ENCODE results near the gene KRTAP2-1. TPM values are rescaled to one million over a fixed set of nuclear protein-coding genes. Genes with fewer than 3 reads are reported as not detected.
"Not testable (repeated sequence)": the region's sequence is repeated elsewhere in the genome, so short reads cannot be mapped to it uniquely, and the experiment has no call there.

Gene KRTAP2-1
- total RNA-seq, 1 donor from 2014 or later: not detected

GRCh38 chr17:41001795-41002194, 45.3 kb downstream of the KRTAP2-1 start:
- H3K4me3 Mint-ChIP-seq (ENCODE audit: unreplicated experiment): no peak overlapping the region
- no peak overlapping the region for H3K27ac Mint-ChIP-seq (ENCODE audit: unreplicated experiment)
- no peak for DNase-seq
- H3K36me3 Mint-ChIP-seq (ENCODE audit: unreplicated experiment): no peaks in the 10 kb centered on the region
- peaks cover 11% of the 10 kb centered on the region for H3K4me1 Mint-ChIP-seq (ENCODE audit: low read depth, unreplicated experiment)
- H3K27me3 Mint-ChIP-seq (ENCODE audit: unreplicated experiment): peaks cover 5% of the 10 kb centered on the region
- peaks cover 6% of the 10 kb centered on the region for H3K9me3 Mint-ChIP-seq (ENCODE audit: unreplicated experiment)
- TF ChIP-seq, protein P1, sequence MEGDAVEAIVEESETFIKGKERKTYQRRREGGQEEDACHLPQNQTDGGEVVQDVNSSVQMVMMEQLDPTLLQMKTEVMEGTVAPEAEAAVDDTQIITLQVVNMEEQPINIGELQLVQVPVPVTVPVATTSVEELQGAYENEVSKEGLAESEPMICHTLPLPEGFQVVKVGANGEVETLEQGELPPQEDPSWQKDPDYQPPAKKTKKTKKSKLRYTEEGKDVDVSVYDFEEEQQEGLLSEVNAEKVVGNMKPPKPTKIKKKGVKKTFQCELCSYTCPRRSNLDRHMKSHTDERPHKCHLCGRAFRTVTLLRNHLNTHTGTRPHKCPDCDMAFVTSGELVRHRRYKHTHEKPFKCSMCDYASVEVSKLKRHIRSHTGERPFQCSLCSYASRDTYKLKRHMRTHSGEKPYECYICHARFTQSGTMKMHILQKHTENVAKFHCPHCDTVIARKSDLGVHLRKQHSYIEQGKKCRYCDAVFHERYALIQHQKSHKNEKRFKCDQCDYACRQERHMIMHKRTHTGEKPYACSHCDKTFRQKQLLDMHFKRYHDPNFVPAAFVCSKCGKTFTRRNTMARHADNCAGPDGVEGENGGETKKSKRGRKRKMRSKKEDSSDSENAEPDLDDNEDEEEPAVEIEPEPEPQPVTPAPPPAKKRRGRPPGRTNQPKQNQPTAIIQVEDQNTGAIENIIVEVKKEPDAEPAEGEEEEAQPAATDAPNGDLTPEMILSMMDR (IDR thresholded peaks at IDR 0.05; ENCODE audit: partially characterized antibody, unreplicated experiment): no peak

DNA sequence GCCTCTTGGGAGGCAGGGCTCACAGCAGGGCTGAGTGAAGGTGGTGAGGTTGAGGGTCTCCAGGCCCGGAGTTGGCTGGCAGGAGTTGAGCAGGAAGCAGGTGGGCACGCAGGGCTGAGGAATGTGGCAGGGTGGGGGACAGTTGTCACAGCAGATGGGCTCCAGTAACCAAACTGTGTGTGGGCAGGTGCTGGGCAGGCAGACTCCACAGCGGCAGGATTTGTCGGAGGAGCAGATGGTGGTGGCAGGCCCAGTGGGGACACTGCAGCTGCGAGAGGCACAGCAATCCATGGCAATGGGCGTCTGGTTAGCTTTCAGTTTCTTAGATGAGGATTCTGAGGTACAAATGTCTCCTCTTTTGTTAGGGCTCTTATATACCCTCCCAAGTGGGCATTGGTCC, 47.6 kb downstream of the KRTAP2-1 start, which contains the start of gene KRTAP3-2:
TSS of gene KRTAP3-2 (minus strand) at position 344 of the 400 bp plus-strand sequence. CDS start at position 291, 53 bp downstream.
- H3K36me3 Mint-ChIP-seq (ENCODE audit: unreplicated experiment); H3K9me3 Mint-ChIP-seq (ENCODE audit: unreplicated experiment); H3K27me3 Mint-ChIP-seq (ENCODE audit: unreplicated experiment): not testable (repeated sequence)
- Mint-ChIP-seq H3K4me1 (ENCODE audit: low read depth, unreplicated experiment) (peaks cover 16% of the 10 kb centered on the region), H3K4me3 (ENCODE audit: unreplicated experiment) (peak within 1 kb of the TSS; percentile 62), H3K27ac (ENCODE audit: unreplicated experiment) (peak within 1 kb of the TSS; percentile 86)
- DNase-seq: peak; percentile 43

DNA sequence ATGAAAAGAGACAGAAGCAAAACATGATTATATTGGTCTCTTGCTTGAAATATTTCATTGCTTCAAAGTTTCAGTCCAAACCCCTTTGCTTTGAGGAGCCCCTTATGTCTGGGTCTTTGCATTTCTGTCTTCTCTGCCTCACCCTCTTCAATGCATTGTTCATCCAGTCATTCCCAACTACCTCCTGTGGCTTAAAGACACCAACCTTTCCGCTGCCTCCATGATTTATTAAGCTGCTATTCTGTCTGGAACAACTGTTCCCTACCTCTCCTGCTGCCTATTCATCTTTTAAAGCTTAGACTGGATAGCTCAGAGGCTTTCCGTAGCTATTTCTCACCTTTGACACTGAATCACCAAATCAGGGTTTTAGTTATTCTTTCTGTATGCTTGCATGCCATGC, 49.8 kb downstream of the KRTAP2-1 start:
- TF ChIP-seq, protein P1 (IDR thresholded peaks at IDR 0.05; ENCODE audit: partially characterized antibody, unreplicated experiment): no peak
- Mint-ChIP-seq H3K27ac (ENCODE audit: unreplicated experiment) (no peak overlapping the region), H3K27me3 (ENCODE audit: unreplicated experiment) (peaks cover 11% of the 10 kb centered on the region), H3K4me1 (ENCODE audit: low read depth, unreplicated experiment) (peaks cover 29% of the 10 kb centered on the region), H3K9me3 (ENCODE audit: unreplicated experiment) (peaks cover 14% of the 10 kb centered on the region), H3K4me3 (ENCODE audit: unreplicated experiment) (no peak overlapping the region), H3K36me3 (ENCODE audit: unreplicated experiment) (no peaks in the 10 kb centered on the region)
- no peak for DNase-seq

- peaks cover 29% of the 10 kb centered on the region for H3K4me1 Mint-ChIP-seq (ENCODE audit: low read depth, unreplicated experiment)
- peaks cover 14% of the 10 kb centered on the region for H3K9me3 Mint-ChIP-seq (ENCODE audit: unreplicated experiment)
- TF ChIP-seq, protein P1 (IDR thresholded peaks at IDR 0.05; ENCODE audit: partially characterized antibody, unreplicated experiment): no peak
- H3K27ac Mint-ChIP-seq (ENCODE audit: unreplicated experiment): no peak overlapping the region
- DNase-seq: no peak
- H3K36me3 Mint-ChIP-seq (ENCODE audit: unreplicated experiment): no peaks in the 10 kb centered on the region
- H3K27me3 Mint-ChIP-seq (ENCODE audit: unreplicated experiment): peaks cover 11% of the 10 kb centered on the region
- H3K4me3 Mint-ChIP-seq (ENCODE audit: unreplicated experiment): no peak overlapping the region
Measured at GRCh38 chr17:40996829-40997228, 50.3 kb downstream of the KRTAP2-1 start.

Other genes with a start within 250 kb of the KRTAP2-1 start
- not detected for gene KRT28, start 247.4 kb downstream of the KRTAP2-1 start, total RNA-seq (ENCODE audit: unreplicated experiment)
- gene KRT10, start 224.7 kb downstream of the KRTAP2-1 start, total RNA-seq (ENCODE audit: unreplicated experiment): 27.1 TPM
- gene KRT12, start 180.1 kb downstream of the KRTAP2-1 start, total RNA-seq (ENCODE audit: unreplicated experiment): not detected
- not detected for gene KRT20, start 162.1 kb downstream of the KRTAP2-1 start, total RNA-seq (ENCODE audit: unreplicated experiment)
- gene KRT23, start 109.7 kb downstream of the KRTAP2-1 start, total RNA-seq (ENCODE audit: unreplicated experiment): not detected
- not detected for gene KRT39, start 80.4 kb downstream of the KRTAP2-1 start, total RNA-seq (ENCODE audit: unreplicated experiment)
- not detected for gene KRT40, start 63.0 kb downstream of the KRTAP2-1 start, total RNA-seq (ENCODE audit: unreplicated experiment)
- gene KRTAP3-3, start 53.2 kb downstream of the KRTAP2-1 start, total RNA-seq (ENCODE audit: unreplicated experiment): not detected
- gene KRTAP3-2, start 47.4 kb downstream of the KRTAP2-1 start, total RNA-seq (ENCODE audit: unreplicated experiment): not detected
- not detected for gene KRTAP3-1, start 38.2 kb downstream of the KRTAP2-1 start, total RNA-seq (ENCODE audit: unreplicated experiment)
- gene KRTAP1-5, start 20.1 kb downstream of the KRTAP2-1 start, total RNA-seq (ENCODE audit: unreplicated experiment): not detected
- not detected for gene KRTAP1-4, start 17.1 kb downstream of the KRTAP2-1 start, total RNA-seq (ENCODE audit: unreplicated experiment)
- gene KRTAP1-3, start 12.4 kb downstream of the KRTAP2-1 start, total RNA-seq (ENCODE audit: unreplicated experiment): not detected
- not detected for gene KRTAP1-1, start 5.9 kb downstream of the KRTAP2-1 start, total RNA-seq (ENCODE audit: unreplicated experiment)
- not detected for gene KRTAP2-2, start 7.9 kb upstream of the KRTAP2-1 start, total RNA-seq (ENCODE audit: unreplicated experiment)
- gene KRTAP2-3, start 12.8 kb upstream of the KRTAP2-1 start, total RNA-seq (ENCODE audit: unreplicated experiment): not detected
- not detected for gene KRTAP2-4, start 18.6 kb upstream of the KRTAP2-1 start, total RNA-seq (ENCODE audit: unreplicated experiment)
- gene KRTAP4-7, start 36.8 kb upstream of the KRTAP2-1 start, total RNA-seq (ENCODE audit: unreplicated experiment): not detected
- not detected for gene KRTAP4-8, start 50.8 kb upstream of the KRTAP2-1 start, total RNA-seq (ENCODE audit: unreplicated experiment)
- gene KRTAP4-16, start 54.9 kb upstream of the KRTAP2-1 start, total RNA-seq (ENCODE audit: unreplicated experiment): not detected
- not detected for gene KRTAP4-9, start 58.1 kb upstream of the KRTAP2-1 start, total RNA-seq (ENCODE audit: unreplicated experiment)
- gene KRTAP4-11, start 71.1 kb upstream of the KRTAP2-1 start, total RNA-seq (ENCODE audit: unreplicated experiment): not detected
- not detected for gene KRTAP4-12, start 76.9 kb upstream of the KRTAP2-1 start, total RNA-seq (ENCODE audit: unreplicated experiment)
- not detected for gene KRTAP4-6, start 93.2 kb upstream of the KRTAP2-1 start, total RNA-seq (ENCODE audit: unreplicated experiment)
- gene KRTAP4-5, start 102.5 kb upstream of the KRTAP2-1 start, total RNA-seq (ENCODE audit: unreplicated experiment): not detected
- gene KRTAP4-4, start 113.4 kb upstream of the KRTAP2-1 start, total RNA-seq (ENCODE audit: unreplicated experiment): not detected
- gene KRTAP4-3, start 120.9 kb upstream of the KRTAP2-1 start, total RNA-seq (ENCODE audit: unreplicated experiment): not detected
- gene KRTAP4-2, start 130.9 kb upstream of the KRTAP2-1 start, total RNA-seq (ENCODE audit: unreplicated experiment): not detected
- not detected for gene KRTAP4-1, start 137.6 kb upstream of the KRTAP2-1 start, total RNA-seq (ENCODE audit: unreplicated experiment)
- gene KRTAP9-1, start 142.6 kb upstream of the KRTAP2-1 start, total RNA-seq (ENCODE audit: unreplicated experiment): not detected
- gene KRTAP9-2, start 179.3 kb upstream of the KRTAP2-1 start, total RNA-seq (ENCODE audit: unreplicated experiment): not detected
- not detected for gene KRTAP9-3, start 185.1 kb upstream of the KRTAP2-1 start, total RNA-seq (ENCODE audit: unreplicated experiment)
- gene KRTAP9-8, start 190.7 kb upstream of the KRTAP2-1 start, total RNA-seq (ENCODE audit: unreplicated experiment): not detected
- gene KRTAP9-4, start 202.4 kb upstream of the KRTAP2-1 start, total RNA-seq (ENCODE audit: unreplicated experiment): not detected
- not detected for gene KRTAP9-9, start 208.1 kb upstream of the KRTAP2-1 start, total RNA-seq (ENCODE audit: unreplicated experiment)
- not detected for gene KRTAP9-6, start 218.1 kb upstream of the KRTAP2-1 start, total RNA-seq (ENCODE audit: unreplicated experiment)
- gene KRTAP9-7, start 228.4 kb upstream of the KRTAP2-1 start, total RNA-seq (ENCODE audit: unreplicated experiment): not detected